SK-N-SH (cell line): ENCODE measurements around the gene ANKMY2. TPM values are rescaled to one million over a fixed set of nuclear protein-coding genes. Genes with fewer than 3 reads are reported as not detected.

Source experiments
- CTCF ChIA-PET: fragments of 300-600, 350-600 bp; formaldehyde crosslinking; extraction: SDS; loops from one replicate; lab custom pipeline; 2021; lab: Yijun Ruan, JAX
- POLR2A ChIA-PET: fragments of 350-600 bp; sonication (Branson Sonifier 250); formaldehyde crosslinking; extraction: SDS; loops from one replicate; lab custom pipeline; 2020; ENCODE audit warnings: antibody characterized with exemption, inconsistent platforms; lab: Yijun Ruan, JAX
- DNase-seq: peaks from one replicate; pipeline ENCODE4 v3.0.0; 2012
- H2AFZ ChIP-seq: fragments of 200-600 bp; sonication (generic); 2 replicates; pipeline ENCODE4 v1.8.1; 2016; ENCODE audit warnings: antibody characterized with exemption, mild to moderate bottlenecking, low read depth
- H3F3A ChIP-seq: fragments of 200-600 bp; sonication (generic); replicated peaks from 2 replicates; pipeline ENCODE3; 2016; ENCODE audit warnings: antibody characterized with exemption, mild to moderate bottlenecking; ENCODE audit not compliant: insufficient read depth
- H3K27ac ChIP-seq, 2 experiments: fragments of 200-500 bp in 1 of 2; fragments of 200-600 bp in 1 of 2; sonication (Bioruptor generic) in 1 of 2; sonication (generic), shearing (Covaris generic) in 1 of 2; 2 replicates each; pipeline versions ENCODE4 v1.5.1 to v1.6.1; 2014 to 2016; ENCODE audit warnings: low read depth in 2 of 2, inconsistent platforms in 1 of 2, low read length in 1 of 2, mild to moderate bottlenecking in 1 of 2, mixed read lengths in 1 of 2
- H3K27me3 ChIP-seq: fragments of 200-600 bp; sonication (generic), shearing (Covaris generic); 2 replicates; pipeline ENCODE4 v1.6.1; 2016; ENCODE audit warnings: mixed run types; ENCODE audit not compliant: insufficient read depth
- H3K36me3 ChIP-seq, 2 experiments: fragments of 200-500 bp in 1 of 2; fragments of 200-600 bp in 1 of 2; sonication (Bioruptor generic) in 1 of 2; sonication (generic) in 1 of 2; replicated peaks in 1 of 2; 2 replicates each; pipeline versions ENCODE3 to v1.5.1; 2014 to 2016; ENCODE audit warnings: low read length in 1 of 2, mild to moderate bottlenecking in 1 of 2; ENCODE audit not compliant: insufficient read depth in 2 of 2, control insufficient read depth in 1 of 2
- H3K4me1 ChIP-seq, 2 experiments: fragments of 200-500 bp in 1 of 2; fragments of 200-600 bp in 1 of 2; sonication (Bioruptor generic) in 1 of 2; sonication (generic), shearing (Covaris generic) in 1 of 2; 2 replicates each; pipeline versions ENCODE4 v1.5.1 to v1.6.1; 2014 to 2016; ENCODE audit warnings: low read depth in 1 of 2, low read length in 1 of 2, mixed run types in 1 of 2; ENCODE audit not compliant: insufficient read depth in 2 of 2, control insufficient read depth in 1 of 2
- H3K4me2 ChIP-seq: fragments of 200-600 bp; sonication (generic), shearing (Covaris generic); 2 replicates; pipeline ENCODE4 v1.6.1; 2017; ENCODE audit warnings: mixed run types
- H3K4me3 ChIP-seq, 2 experiments: fragments of 200-500 bp in 1 of 2; fragments of 200-600 bp in 1 of 2; sonication (Bioruptor generic) in 1 of 2; sonication (generic), shearing (Covaris generic) in 1 of 2; 2 replicates each; pipeline versions ENCODE4 v1.5.1 to v1.8.1; 2014 to 2016; ENCODE audit warnings: low read depth in 2 of 2, inconsistent platforms in 1 of 2, low read length in 1 of 2, mild to moderate bottlenecking in 1 of 2, mixed read lengths in 1 of 2, moderate library complexity in 1 of 2
- H3K79me2 ChIP-seq: fragments of 200-600 bp; sonication (generic); 2 replicates; pipeline ENCODE4 v1.8.1; 2017; ENCODE audit warnings: mild to moderate bottlenecking; ENCODE audit not compliant: insufficient read depth
- H3K9ac ChIP-seq: fragments of 200-600 bp; sonication (generic); 2 replicates; pipeline ENCODE4 v1.6.1; 2017; ENCODE audit warnings: mixed run types
- H3K9me2 ChIP-seq: fragments of 200-600 bp; sonication (generic); 2 replicates; pipeline ENCODE4 v1.6.1; 2017; ENCODE audit warnings: mixed run types
- H3K9me3 ChIP-seq: fragments of 200-600 bp; sonication (generic); 2 replicates; pipeline ENCODE4 v1.6.1; 2017; ENCODE audit warnings: mixed run types, mild to moderate bottlenecking, moderate library complexity
- H4K20me1 ChIP-seq: fragments of 200-600 bp; sonication (generic); 2 replicates; pipeline ENCODE4 v1.6.1; 2017; ENCODE audit warnings: mild to moderate bottlenecking, mixed run types; ENCODE audit not compliant: insufficient read depth
- CHD2 ChIP-seq: fragments of 150-350 bp; IDR thresholded peaks from 2 replicates; pipeline ENCODE4 v1.6.1; 2018; ENCODE audit warnings: low read length; ENCODE audit not compliant: partially characterized antibody
- ELF1 ChIP-seq: IDR thresholded peaks from 2 replicates; pipeline ENCODE4 v1.4.0; 2012
- EP300 ChIP-seq, 2 experiments: IDR thresholded peaks; 2 replicates each; pipeline versions ENCODE4 v1.4.0 to v1.6.1; 2012; ENCODE audit warnings: borderline replicate concordance in 1 of 2, low read depth in 1 of 2, low read length in 1 of 2
- EZH2phosphoT487 ChIP-seq: fragments of 200-600 bp; sonication (generic); IDR thresholded peaks from 2 replicates; pipeline ENCODE4 v1.6.1; 2017; ENCODE audit warnings: low read depth, mixed run types, mild to moderate bottlenecking, antibody characterized with exemption, moderate library complexity, borderline replicate concordance
- FOXM1 ChIP-seq: IDR thresholded peaks from 2 replicates; pipeline ENCODE4 v1.4.0; 2012; ENCODE audit warnings: low read depth, mild to moderate bottlenecking
- GABPA ChIP-seq: IDR thresholded peaks from 2 replicates; pipeline ENCODE4 v1.4.0; 2012; ENCODE audit warnings: low read depth, mild to moderate bottlenecking
- GATA2 ChIP-seq: sonication (generic); formaldehyde crosslinking; IDR thresholded peaks from 2 replicates; pipeline ENCODE4 v1.5.0; 2020; ENCODE audit warnings: mild to moderate bottlenecking, missing genetic modification reagents
- JUND ChIP-seq: IDR thresholded peaks from 2 replicates; pipeline ENCODE4 v1.4.0; 2012
- NFIC ChIP-seq: IDR thresholded peaks from 2 replicates; pipeline ENCODE4 v1.4.0; 2012; ENCODE audit warnings: borderline replicate concordance
- POLR2AphosphoS5 ChIP-seq: IDR thresholded peaks from 2 replicates; pipeline ENCODE4 v1.6.1; 2012; ENCODE audit warnings: low read depth, low read length
- SIN3A ChIP-seq: IDR thresholded peaks from 2 replicates; pipeline ENCODE4 v1.6.1; 2012; ENCODE audit warnings: low read depth, mild to moderate bottlenecking, low read length, moderate library complexity, borderline replicate concordance
- SMC3 ChIP-seq: IDR thresholded peaks from 2 replicates; pipeline ENCODE4 v1.6.1; 2012; ENCODE audit warnings: low read depth, low read length, improper control_type of control experiment
- TEAD4 ChIP-seq: IDR thresholded peaks from 2 replicates; pipeline ENCODE4 v1.4.0; 2012; ENCODE audit warnings: mild to moderate bottlenecking, borderline replicate concordance; ENCODE audit not compliant: insufficient read depth
- YY1 ChIP-seq: IDR thresholded peaks from 2 replicates; pipeline ENCODE4 v1.4.0; 2012; ENCODE audit warnings: low read depth, mild to moderate bottlenecking
- WGBS: methylation state at CpG from one replicate; pipeline ENCODE4 v1.1.6; 2017; ENCODE audit warnings: low lambda C conversion rate; 5-methylcytosine and 5-hydroxymethylcytosine counted together
- polyA plus RNA-seq, 3 experiments: library from polyadenylated mRNA; depleted of rRNA; stranded (reverse); fragments of >200 nt; gene quantifications; 2 replicates each; pipeline ENCODE4 v1.2.3, GENCODE V29; 2012
- TF ChIP-seq, protein P1 (sequence below): IDR thresholded peaks from 2 replicates; pipeline ENCODE4; 2012
- TF ChIP-seq, protein P2 (sequence below): fragments of 150-350 bp; IDR thresholded peaks from 2 replicates; pipeline ENCODE4 v1.6.1; 2017; ENCODE audit warnings: antibody characterized with exemption, low read length, low read depth, borderline replicate concordance
- TF ChIP-seq, protein P3 (sequence below): fragments of 200-600 bp; sonication (generic); IDR thresholded peaks from 2 replicates; pipeline ENCODE4 v1.6.1; 2017; ENCODE audit warnings: antibody characterized with exemption, mild to moderate bottlenecking, moderate library complexity
- TF ChIP-seq, protein P4 (sequence below): IDR thresholded peaks from 2 replicates; pipeline ENCODE4 v1.4.0; 2012; ENCODE audit warnings: low read depth, borderline replicate concordance

Gene ANKMY2
- polyA plus RNA-seq, 1 of the 3 experiments (the other 2 are of a cell fraction) = 15.8 TPM

DNA sequence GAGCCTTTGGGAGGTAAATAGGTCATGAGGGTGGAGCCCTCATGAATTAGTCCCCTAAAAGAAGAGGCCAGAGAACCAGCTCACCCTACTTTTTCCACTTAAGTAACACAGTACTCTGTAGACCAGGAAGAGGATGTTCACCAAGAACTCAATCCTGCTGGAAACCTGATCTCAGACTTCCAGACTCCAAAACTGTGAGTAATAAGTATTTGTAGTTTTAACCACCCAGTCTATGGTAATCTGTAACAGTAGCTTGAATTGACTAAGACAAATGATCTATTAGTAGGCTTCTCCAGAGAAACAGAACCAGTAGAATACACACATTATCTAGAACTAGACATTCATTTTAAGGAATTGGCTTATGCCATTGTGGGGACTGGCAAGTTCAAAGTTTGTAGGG lies 51.5 kb downstream of the ANKMY2 start:
- Histone ChIP-seq H3K36me3 (no peaks in the 10 kb centered on the region), H3K27ac (no peak overlapping the region), H3K27me3 (no peaks in the 10 kb centered on the region), H4K20me1 (no peaks in the 10 kb centered on the region), H3K4me1 (peaks cover 0 to 12% of the 10 kb centered on the region in 2 experiments; a peak in 1 of 4 replicates), H3K9me2 (no peaks in the 10 kb centered on the region), H3K9me3 (no peaks in the 10 kb centered on the region), H2AFZ (no peak overlapping the region), H3K4me3 (no peak overlapping the region), H3F3A (peaks cover 3% of the 10 kb centered on the region), H3K79me2 (no peaks in the 10 kb centered on the region), H3K4me2 (no peak overlapping the region), H3K9ac (no peak overlapping the region)
- ChIA-PET CTCF (interaction anchor here (0.8 to 1.0 kb wide), 2 partner anchors 12 to 14 kb away, joined by 3 to 6 read pairs; no protein-coding TSS in a partner anchor), POLR2A (no interaction called here)
- DNase-seq = no peak
- no peak for TF ChIP-seq GABPA
- TF ChIP-seq NFIC = no peak
- TF ChIP-seq, protein P1, sequence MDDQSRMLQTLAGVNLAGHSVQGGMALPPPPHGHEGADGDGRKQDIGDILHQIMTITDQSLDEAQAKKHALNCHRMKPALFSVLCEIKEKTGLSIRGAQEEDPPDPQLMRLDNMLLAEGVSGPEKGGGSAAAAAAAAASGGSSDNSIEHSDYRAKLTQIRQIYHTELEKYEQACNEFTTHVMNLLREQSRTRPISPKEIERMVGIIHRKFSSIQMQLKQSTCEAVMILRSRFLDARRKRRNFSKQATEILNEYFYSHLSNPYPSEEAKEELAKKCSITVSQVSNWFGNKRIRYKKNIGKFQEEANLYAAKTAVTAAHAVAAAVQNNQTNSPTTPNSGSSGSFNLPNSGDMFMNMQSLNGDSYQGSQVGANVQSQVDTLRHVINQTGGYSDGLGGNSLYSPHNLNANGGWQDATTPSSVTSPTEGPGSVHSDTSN = 0 out of 2 replicates have a peak, but pooled peaks have one; percentile 13
- TF ChIP-seq, protein P2, sequence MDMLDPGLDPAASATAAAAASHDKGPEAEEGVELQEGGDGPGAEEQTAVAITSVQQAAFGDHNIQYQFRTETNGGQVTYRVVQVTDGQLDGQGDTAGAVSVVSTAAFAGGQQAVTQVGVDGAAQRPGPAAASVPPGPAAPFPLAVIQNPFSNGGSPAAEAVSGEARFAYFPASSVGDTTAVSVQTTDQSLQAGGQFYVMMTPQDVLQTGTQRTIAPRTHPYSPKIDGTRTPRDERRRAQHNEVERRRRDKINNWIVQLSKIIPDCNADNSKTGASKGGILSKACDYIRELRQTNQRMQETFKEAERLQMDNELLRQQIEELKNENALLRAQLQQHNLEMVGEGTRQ = no peak

DNA sequence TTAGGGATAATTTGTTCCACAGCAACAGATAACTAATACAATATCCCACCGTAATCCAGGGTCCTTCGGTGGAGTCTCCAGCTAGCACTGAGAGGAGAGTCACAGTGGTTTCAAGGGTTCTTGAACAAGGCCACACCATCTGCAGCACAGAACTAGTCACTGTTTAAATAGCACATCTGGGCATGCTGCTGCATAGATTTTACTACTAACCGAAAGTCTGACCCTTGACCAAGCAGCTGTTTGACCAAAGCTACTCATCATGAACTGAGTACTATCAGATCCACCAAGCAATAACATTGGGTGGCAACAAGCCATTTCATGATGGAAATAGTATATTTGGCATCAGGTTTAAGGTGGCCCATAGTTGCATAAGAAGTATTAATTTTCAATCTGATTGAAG lies 53.2 kb downstream of the ANKMY2 start:
- 66% methylated on average over 3 of the region's 3 CpGs for WGBS
- H3K9me2 ChIP-seq = no peaks in the 10 kb centered on the region
- H3K4me3 ChIP-seq = no peak overlapping the region
- no peak for DNase-seq
- no peak overlapping the region for H2AFZ ChIP-seq
- no peaks in the 10 kb centered on the region for H3K36me3 ChIP-seq
- no peak overlapping the region for H3K27ac ChIP-seq
- no peaks in the 10 kb centered on the region for H4K20me1 ChIP-seq
- H3K27me3 ChIP-seq = no peaks in the 10 kb centered on the region
- no peak overlapping the region for H3K9ac ChIP-seq
- ChIA-PET CTCF (interaction anchor here (0.5 to 1.8 kb wide), 3 partner anchors 28 to 167 kb away, joined by 3 to 8 read pairs (median 3); no protein-coding TSS in a partner anchor), POLR2A (no interaction called here)
- H3K9me3 ChIP-seq = no peaks in the 10 kb centered on the region
- H3K4me2 ChIP-seq = no peak overlapping the region
- H3F3A ChIP-seq = peaks cover 3% of the 10 kb centered on the region
- peaks cover 4 to 12% of the 10 kb centered on the region in 2 experiments; a peak in 2 of 4 replicates for H3K4me1 ChIP-seq
- H3K79me2 ChIP-seq = no peaks in the 10 kb centered on the region
- TF ChIP-seq CHD2 (no peak), SMC3 (no peak), EZH2phosphoT487 (no peak), EP300 (IDR thresholded peaks at IDR 0.05; ENCODE audit: borderline replicate concordance in 1 of 2, low read depth in 1 of 2, low read length in 1 of 2) (no peak), YY1 (no peak), TEAD4 (no peak), ELF1 (no peak), GABPA (no peak), POLR2AphosphoS5 (no peak), FOXM1 (no peak), JUND (no peak), GATA2 (no peak), SIN3A (no peak)
- TF ChIP-seq, protein P3, sequence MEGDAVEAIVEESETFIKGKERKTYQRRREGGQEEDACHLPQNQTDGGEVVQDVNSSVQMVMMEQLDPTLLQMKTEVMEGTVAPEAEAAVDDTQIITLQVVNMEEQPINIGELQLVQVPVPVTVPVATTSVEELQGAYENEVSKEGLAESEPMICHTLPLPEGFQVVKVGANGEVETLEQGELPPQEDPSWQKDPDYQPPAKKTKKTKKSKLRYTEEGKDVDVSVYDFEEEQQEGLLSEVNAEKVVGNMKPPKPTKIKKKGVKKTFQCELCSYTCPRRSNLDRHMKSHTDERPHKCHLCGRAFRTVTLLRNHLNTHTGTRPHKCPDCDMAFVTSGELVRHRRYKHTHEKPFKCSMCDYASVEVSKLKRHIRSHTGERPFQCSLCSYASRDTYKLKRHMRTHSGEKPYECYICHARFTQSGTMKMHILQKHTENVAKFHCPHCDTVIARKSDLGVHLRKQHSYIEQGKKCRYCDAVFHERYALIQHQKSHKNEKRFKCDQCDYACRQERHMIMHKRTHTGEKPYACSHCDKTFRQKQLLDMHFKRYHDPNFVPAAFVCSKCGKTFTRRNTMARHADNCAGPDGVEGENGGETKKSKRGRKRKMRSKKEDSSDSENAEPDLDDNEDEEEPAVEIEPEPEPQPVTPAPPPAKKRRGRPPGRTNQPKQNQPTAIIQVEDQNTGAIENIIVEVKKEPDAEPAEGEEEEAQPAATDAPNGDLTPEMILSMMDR = no peak
- TF ChIP-seq, protein P2 = no peak
- TF ChIP-seq, protein P4, sequence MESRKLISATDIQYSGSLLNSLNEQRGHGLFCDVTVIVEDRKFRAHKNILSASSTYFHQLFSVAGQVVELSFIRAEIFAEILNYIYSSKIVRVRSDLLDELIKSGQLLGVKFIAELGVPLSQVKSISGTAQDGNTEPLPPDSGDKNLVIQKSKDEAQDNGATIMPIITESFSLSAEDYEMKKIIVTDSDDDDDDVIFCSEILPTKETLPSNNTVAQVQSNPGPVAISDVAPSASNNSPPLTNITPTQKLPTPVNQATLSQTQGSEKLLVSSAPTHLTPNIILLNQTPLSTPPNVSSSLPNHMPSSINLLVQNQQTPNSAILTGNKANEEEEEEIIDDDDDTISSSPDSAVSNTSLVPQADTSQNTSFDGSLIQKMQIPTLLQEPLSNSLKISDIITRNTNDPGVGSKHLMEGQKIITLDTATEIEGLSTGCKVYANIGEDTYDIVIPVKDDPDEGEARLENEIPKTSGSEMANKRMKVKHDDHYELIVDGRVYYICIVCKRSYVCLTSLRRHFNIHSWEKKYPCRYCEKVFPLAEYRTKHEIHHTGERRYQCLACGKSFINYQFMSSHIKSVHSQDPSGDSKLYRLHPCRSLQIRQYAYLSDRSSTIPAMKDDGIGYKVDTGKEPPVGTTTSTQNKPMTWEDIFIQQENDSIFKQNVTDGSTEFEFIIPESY = no peak
- TF ChIP-seq, all 33 proteins: peak for 0
